Stomach smooth muscle (tissue), 2 donors: ENCODE measurements around the gene SP4.
"Not testable (repeated sequence)": the region's sequence is repeated elsewhere in the genome, so short reads cannot be mapped to it uniquely, and the experiment has no call there.

Experiments used
- H3K27ac ChIP-seq: one replicate; pipeline ENCODE4 v1.7.0; 2013; ENCODE audit warnings: mild to moderate bottlenecking, low read length, inconsistent platforms
- H3K27me3 ChIP-seq, 2 donors: one replicate each; pipeline ENCODE4 v1.7.0; 2013; ENCODE audit warnings: low read length in 2 of 2; ENCODE audit not compliant: insufficient read depth in 2 of 2, control insufficient read depth in 1 of 2
- H3K36me3 ChIP-seq, 2 donors: one replicate each; pipeline ENCODE4 v1.7.0; 2013; ENCODE audit warnings: low read length in 2 of 2; ENCODE audit not compliant: control insufficient read depth in 2 of 2, insufficient read depth in 2 of 2
- H3K4me1 ChIP-seq: one replicate; pipeline ENCODE4 v1.7.0; 2013; ENCODE audit warnings: low read length; ENCODE audit not compliant: control insufficient read depth, insufficient read depth
- H3K4me3 ChIP-seq, 2 donors: one replicate each; pipeline ENCODE4 v1.7.0; 2013; ENCODE audit warnings: low read length in 2 of 2
- H3K9ac ChIP-seq, 2 donors: one replicate each; pipeline ENCODE4 v1.7.0; 2013; ENCODE audit warnings: low read length in 2 of 2, mild to moderate bottlenecking in 1 of 2
- H3K9me3 ChIP-seq, 2 donors: one replicate each; pipeline ENCODE4 v1.7.0; 2013; ENCODE audit warnings: low read length in 2 of 2; ENCODE audit not compliant: control insufficient read depth in 2 of 2
- donor health status: healthy.
- donor health status: Pancreatic carcinoma.

Gene SP4

GRCh38 chr7:21524680-21525079 lies 96.8 kb downstream of the SP4 start:
- Histone ChIP-seq H3K4me1 (no peaks in the 10 kb centered on the region), H3K27ac (no peak overlapping the region), H3K36me3 (no peaks in the 10 kb centered on the region), H3K27me3 (no peaks in the 10 kb centered on the region), H3K4me3 (no peak overlapping the region), H3K9ac (no peak overlapping the region), H3K9me3 (no peaks in the 10 kb centered on the region)

GRCh38 chr7:21526007-21526406 lies 98.1 kb downstream of the SP4 start:
- Histone ChIP-seq H3K9ac (no peak overlapping the region), H3K36me3 (no peaks in the 10 kb centered on the region), H3K4me3 (no peak overlapping the region), H3K27ac (no peak overlapping the region), H3K4me1 (no peaks in the 10 kb centered on the region), H3K9me3 (no peaks in the 10 kb centered on the region), H3K27me3 (no peaks in the 10 kb centered on the region)

- H3K27ac ChIP-seq: no peak overlapping the region
- H3K4me1 ChIP-seq: no peaks in the 10 kb centered on the region
- H3K9ac ChIP-seq: no peak overlapping the region
- H3K27me3 ChIP-seq: no peaks in the 10 kb centered on the region
- no peak overlapping the region for H3K4me3 ChIP-seq
- H3K9me3 ChIP-seq: no peaks in the 10 kb centered on the region
- H3K36me3 ChIP-seq: no peaks in the 10 kb centered on the region
These were observed 98.6 kb downstream of the SP4 start for GRCh38 chr7:21526448-21526847.

- H3K4me3 ChIP-seq, H3K4me1 ChIP-seq, H3K27me3 ChIP-seq, H3K9ac ChIP-seq, H3K36me3 ChIP-seq, H3K27ac ChIP-seq, H3K9me3 ChIP-seq: not testable (repeated sequence)
These were observed 104.6 kb downstream of the SP4 start for GRCh38 chr7:21532485-21532884.

GRCh38 chr7:21533646-21534045 lies 105.8 kb downstream of the SP4 start:
- H3K9ac ChIP-seq, H3K27ac ChIP-seq, H3K4me1 ChIP-seq, H3K4me3 ChIP-seq, H3K36me3 ChIP-seq, H3K9me3 ChIP-seq, H3K27me3 ChIP-seq: not testable (repeated sequence)

GRCh38 chr7:21536445-21537118 lies 108.7 kb downstream of the SP4 start:
- not testable (repeated sequence) for H3K4me1 ChIP-seq, H3K27ac ChIP-seq

GRCh38 chr7:21538936-21539495 lies 111.1 kb downstream of the SP4 start:
- Histone ChIP-seq H3K36me3 (no peaks in the 10 kb centered on the region), H3K27ac (no peak overlapping the region), H3K4me3 (no peak overlapping the region), H3K4me1 (peaks cover 9% of the 10 kb centered on the region), H3K9me3 (no peaks in the 10 kb centered on the region), H3K9ac (no peak overlapping the region), H3K27me3 (peaks cover 2 to 17% of the 10 kb centered on the region in 2 donors)

More at GRCh38 chr7:21536445-21537118, 108.7 kb downstream of the SP4 start:
- not testable (repeated sequence) for H3K4me3 ChIP-seq, H3K27me3 ChIP-seq, H3K36me3 ChIP-seq, H3K9ac ChIP-seq, H3K9me3 ChIP-seq

- peaks cover 2 to 19% of the 10 kb centered on the region in 2 donors for H3K27me3 ChIP-seq
- H3K9ac ChIP-seq: peak within 1 kb of the TSS in 1 of 2 donors; percentile 21
- no peaks in the 10 kb centered on the region for H3K9me3 ChIP-seq
- no peak within 1 kb of the TSS for H3K27ac ChIP-seq
- peaks cover 9% of the 10 kb centered on the region for H3K4me1 ChIP-seq
- H3K4me3 ChIP-seq: peak within 1 kb of the TSS; percentile 53 to 74
- H3K36me3 ChIP-seq: no peaks in the 10 kb centered on the region
These were observed 115.1 kb downstream of the SP4 start, which contains the start of gene DNAH11 for GRCh38 chr7:21542891-21543527. Gene DNAH11, plus strand, starts transcription at chr7:21543039. Its CDS starts 207 bp downstream, at chr7:21543246.

- H3K9ac ChIP-seq: no peak overlapping the region
- peaks cover 2 to 19% of the 10 kb centered on the region in 2 donors for H3K27me3 ChIP-seq
These were observed 115.8 kb downstream of the SP4 start for GRCh38 chr7:21543528-21544302.

GRCh38 chr7:21544303-21544656 lies 116.4 kb downstream of the SP4 start:
- no peaks in the 10 kb centered on the region for H3K36me3 ChIP-seq
- H3K27me3 ChIP-seq: peaks cover 2 to 19% of the 10 kb centered on the region in 2 donors
- no peak overlapping the region for H3K4me3 ChIP-seq
- H3K9me3 ChIP-seq: no peaks in the 10 kb centered on the region
- H3K9ac ChIP-seq: no peak overlapping the region
- no peak overlapping the region for H3K27ac ChIP-seq
- peaks cover 9% of the 10 kb centered on the region for H3K4me1 ChIP-seq

More at GRCh38 chr7:21543528-21544302, 115.8 kb downstream of the SP4 start:
- Histone ChIP-seq H3K36me3 (no peaks in the 10 kb centered on the region), H3K4me1 (peaks cover 9% of the 10 kb centered on the region), H3K27ac (no peak overlapping the region), H3K9me3 (no peaks in the 10 kb centered on the region), H3K4me3 (peak overlapping the region; percentile 53 to 74)
